Heart left ventricle (tissue), 16 donors: Measurements from ENCODE around the gene CAMTA1. TPM values are rescaled to one million over a fixed set of nuclear protein-coding genes. Genes with fewer than 3 reads are reported as not detected.

Experiments used
- ATAC-seq, 4 donors: fragments of 200-7000 bp; cut with Tn5 transposase; one replicate each; pipeline ENCODE4 v1.9.1; 2020 to 2022; ENCODE audit warnings: moderate library complexity in 4 of 4, mild to moderate bottlenecking in 3 of 4, moderate number of reproducible peaks in 1 of 4
- DNase-seq, 5 donors: peaks; one replicate each; pipeline ENCODE4 v3.0.0-alpha.2; 2020
- H3K27ac ChIP-seq, 12 donors: fragments of 200-600 bp; sonication (generic) in 4 of 12; one replicate each; pipeline versions ENCODE4 v1.5.0 to v1.8.0; 2016 to 2022; ENCODE audit warnings: mild to moderate bottlenecking in 2 of 12
- H3K27me3 ChIP-seq, 9 donors: fragments of 200-600 bp; sonication (generic) in 2 of 9; one replicate each; pipeline versions ENCODE4 v1.5.1 to v1.8.0; 2016 to 2022; ENCODE audit warnings: mild to moderate bottlenecking in 3 of 9
- H3K36me3 ChIP-seq, 9 donors: fragments of 200-600 bp; sonication (generic) in 2 of 9; one replicate each; pipeline versions ENCODE4 v1.5.0 to v1.8.0; 2018 to 2022; ENCODE audit warnings: mild to moderate bottlenecking in 2 of 9
- H3K4me1 ChIP-seq, 12 donors: fragments of 200-600 bp; sonication (generic) in 4 of 12; one replicate each; pipeline versions ENCODE4 v1.5.0 to v1.8.0; 2016 to 2022; ENCODE audit warnings: mild to moderate bottlenecking in 3 of 12
- H3K4me3 ChIP-seq, 12 donors: fragments of 200-600 bp; sonication (generic) in 4 of 12; one replicate each; pipeline versions ENCODE4 v1.5.0 to v1.8.0; 2017 to 2022; ENCODE audit warnings: mild to moderate bottlenecking in 9 of 12, moderate library complexity in 4 of 12
- H3K9me3 ChIP-seq, 12 donors: fragments of 200-600 bp; sonication (generic) in 4 of 12; one replicate each; pipeline versions ENCODE4 v1.5.0 to v1.8.0; 2016 to 2022; ENCODE audit warnings: mild to moderate bottlenecking in 1 of 12
- POLR2A ChIP-seq, 2 donors: fragments of 450-650 bp; IDR thresholded peaks; one replicate each; pipeline ENCODE4 v1.6.1; 2017; ENCODE audit warnings: antibody characterized with exemption in 2 of 2, mild to moderate bottlenecking in 2 of 2, moderate library complexity in 2 of 2
- WGBS, 4 donors: extraction: QIAGEN DNeasy Blood & Tissue Kit in 2 of 4; methylation state at CpG; one replicate each; pipeline versions ENCODE4 v1.1.5 to v1.1.7; 2013 to 2018; 5-methylcytosine and 5-hydroxymethylcytosine counted together
- intact Hi-C, 10 donors: fragments of 100-400 bp; cut with DNase I; formaldehyde crosslinking; loops; one replicate each; pipeline versions ENCODE4 v1.11.1 to v1.14.2; 2022
- polyA plus RNA-seq, 2 donors: library from polyadenylated mRNA; stranded (reverse); fragments of 200-250 nt; gene quantifications; one replicate each; pipeline ENCODE4 v1.2.3, GENCODE V29; 2013
- total RNA-seq, 9 donors: library from RNA; depleted of rRNA in 2 of 9; stranded (reverse); fragments of >200 nt in 2 of 9; fragmentation: NEBNext Ultra II Directional in 3 of 9; extraction: Animal tissue kit (Norgen Biotek cat#: 25700) in 3 of 9; gene quantifications; one replicate each; pipeline versions ENCODE4 v1.1.0 to v1.2.4, GENCODE V29; 2016 to 2023
- TF ChIP-seq, protein P1 (sequence below), 12 donors: fragments of 200-600 bp; sonication (generic) in 4 of 12; IDR thresholded peaks; one replicate each; pipeline versions ENCODE4 v1.5.0 to v1.8.0; 2018 to 2022; ENCODE audit warnings: antibody characterized with exemption in 12 of 12, mild to moderate bottlenecking in 5 of 12
- donor health status: ischemic (EF 13 %, LVEDD 7.1; RV severe dilation, severe dysfunction).
- donor health status: healthy with polysubstance abuse.
- donor health status: DM: no; HTN: yes; CAD: no.
- donor health status: DM: no; HTN: no; CAD: no.
- donor health status: ischemic (EF 25% LVEDD 6.9; RV normal size, moderate dysfunction).
- donor health status: ischemic (EF 25% LVEDD 5.7; RV mildly dilated, moderate dysfunction).
- donor health status: healthy.
- donor health status: DM: yes; HTN: yes; CAD: no.
- donor health status: ischemic (EF 35%, LVEDD 5.7; RV mildly dilated, moderate dysfunction).
- donor health status: nonischemic (EF 11% LVEDD 7.7; RV severe dilation, severe dysfunction).
- donor health status: DM: yes; HTN: yes; CAD: no.
- donor health status: PGD.
- donor health status: ischemic (EF 29% LVEDD 5.4; RV normal size, mild dysfunction).
- donor health status: nonischemic (EF 23%, LVEDD 6.1; RV moderate dilation, normal function).

CAMTA1 gene
- total and polyA plus RNA-seq, 11 donors = 114 to 303 (median 137) TPM

DNA sequence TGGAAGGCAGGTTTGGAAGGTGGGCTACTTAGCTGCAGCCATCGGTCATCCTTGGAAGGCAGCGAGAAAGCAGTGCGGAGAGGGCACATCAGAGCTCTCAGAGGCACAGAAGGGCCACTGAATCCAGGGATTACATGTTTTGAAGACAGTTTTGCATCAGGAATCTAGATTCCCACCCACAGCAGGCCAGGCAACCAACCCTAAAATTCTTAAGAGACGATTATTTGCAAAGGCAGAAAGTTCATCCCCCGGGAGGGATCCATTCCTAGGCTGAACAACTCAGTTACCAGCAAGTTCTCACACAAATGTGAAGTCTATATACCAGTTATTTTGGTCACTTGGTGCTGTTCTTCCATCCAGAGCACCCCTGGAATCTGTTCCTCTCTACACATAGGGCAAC is 528.6 kb downstream of the CAMTA1 start:
- ATAC-seq (no peak), DNase-seq (no peak)
- Histone ChIP-seq H3K4me3 (no peak overlapping the region), H3K9me3 (peaks cover 0 to 2% (median 0%) of the 10 kb centered on the region in 12 donors), H3K27ac (no peak overlapping the region), H3K36me3 (no peaks in the 10 kb centered on the region), H3K4me1 (no peaks in the 10 kb centered on the region), H3K27me3 (no peaks in the 10 kb centered on the region)
- TF ChIP-seq, protein P1, sequence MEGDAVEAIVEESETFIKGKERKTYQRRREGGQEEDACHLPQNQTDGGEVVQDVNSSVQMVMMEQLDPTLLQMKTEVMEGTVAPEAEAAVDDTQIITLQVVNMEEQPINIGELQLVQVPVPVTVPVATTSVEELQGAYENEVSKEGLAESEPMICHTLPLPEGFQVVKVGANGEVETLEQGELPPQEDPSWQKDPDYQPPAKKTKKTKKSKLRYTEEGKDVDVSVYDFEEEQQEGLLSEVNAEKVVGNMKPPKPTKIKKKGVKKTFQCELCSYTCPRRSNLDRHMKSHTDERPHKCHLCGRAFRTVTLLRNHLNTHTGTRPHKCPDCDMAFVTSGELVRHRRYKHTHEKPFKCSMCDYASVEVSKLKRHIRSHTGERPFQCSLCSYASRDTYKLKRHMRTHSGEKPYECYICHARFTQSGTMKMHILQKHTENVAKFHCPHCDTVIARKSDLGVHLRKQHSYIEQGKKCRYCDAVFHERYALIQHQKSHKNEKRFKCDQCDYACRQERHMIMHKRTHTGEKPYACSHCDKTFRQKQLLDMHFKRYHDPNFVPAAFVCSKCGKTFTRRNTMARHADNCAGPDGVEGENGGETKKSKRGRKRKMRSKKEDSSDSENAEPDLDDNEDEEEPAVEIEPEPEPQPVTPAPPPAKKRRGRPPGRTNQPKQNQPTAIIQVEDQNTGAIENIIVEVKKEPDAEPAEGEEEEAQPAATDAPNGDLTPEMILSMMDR (IDR thresholded peaks at IDR 0.05) = no peak
- TF ChIP-seq POLR2A (IDR thresholded peaks at IDR 0.05) = no peak
- intact Hi-C loops = no loop called here
- WGBS, 4 donors = 81 to 91% (median 90%) methylated on average over 5 of the region's 5 CpGs

DNA sequence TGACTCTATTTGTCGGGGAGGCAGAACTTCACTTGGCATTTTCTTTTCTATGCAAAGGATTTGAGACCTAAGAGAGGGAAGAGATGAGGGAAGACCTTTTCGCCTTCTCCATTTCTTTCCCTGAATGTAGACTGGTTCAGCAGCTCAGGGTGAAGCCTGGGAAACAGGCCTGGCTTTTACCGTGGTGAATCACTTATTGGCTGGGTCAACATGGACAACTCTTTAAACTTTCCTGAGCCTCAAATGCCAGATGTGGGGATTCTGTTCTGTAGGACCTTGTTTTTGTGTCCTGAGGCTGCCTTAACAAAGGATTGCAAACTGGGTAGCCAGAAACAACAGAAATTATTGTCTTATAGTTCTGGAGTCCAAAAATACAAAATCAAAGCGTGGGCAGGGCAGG is 530.1 kb downstream of the CAMTA1 start:
- Histone ChIP-seq H3K4me1 (no peaks in the 10 kb centered on the region), H3K9me3 (no peaks in the 10 kb centered on the region), H3K4me3 (no peak overlapping the region), H3K36me3 (no peaks in the 10 kb centered on the region), H3K27me3 (no peaks in the 10 kb centered on the region), H3K27ac (no peak overlapping the region)
- intact Hi-C loops = no loop called here
- no peak for TF ChIP-seq POLR2A (IDR thresholded peaks at IDR 0.05)
- TF ChIP-seq, protein P1 (IDR thresholded peaks at IDR 0.05) = no peak
- DNase-seq (no peak), ATAC-seq (no peak)
- 83 to 94% (median 93%) methylated on average over 4 of the region's 4 CpGs for WGBS, 4 donors

DNA sequence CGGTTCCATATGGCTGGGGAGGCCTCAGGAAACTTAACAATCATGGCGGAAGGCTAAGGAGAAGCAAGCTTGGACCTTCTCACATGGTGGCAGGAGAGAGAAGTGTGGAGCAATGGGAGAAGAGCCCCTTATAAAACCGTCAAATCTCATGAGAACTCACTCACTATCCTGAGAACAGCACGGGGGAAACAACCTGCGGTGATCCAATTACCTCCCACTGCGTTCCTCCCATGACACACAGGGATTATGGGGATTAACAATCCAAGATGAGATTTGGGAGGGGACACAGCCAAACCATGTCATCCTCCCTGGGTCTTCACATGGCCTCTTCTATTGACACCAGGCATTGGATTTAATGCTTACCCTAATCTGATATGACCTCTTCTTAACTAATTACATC is 530.7 kb downstream of the CAMTA1 start:
- WGBS, 4 donors = 93 to 96% (median 93%) methylated on average over 6 of the region's 6 CpGs
- ATAC-seq (no peak), DNase-seq (no peak)
- intact Hi-C loops = no loop called here
- Histone ChIP-seq H3K4me3 (no peak overlapping the region), H3K27me3 (no peaks in the 10 kb centered on the region), H3K9me3 (no peaks in the 10 kb centered on the region), H3K36me3 (no peaks in the 10 kb centered on the region), H3K4me1 (no peaks in the 10 kb centered on the region), H3K27ac (no peak overlapping the region)
- TF ChIP-seq, protein P1 (IDR thresholded peaks at IDR 0.05) = no peak
- no peak for TF ChIP-seq POLR2A (IDR thresholded peaks at IDR 0.05)

DNA sequence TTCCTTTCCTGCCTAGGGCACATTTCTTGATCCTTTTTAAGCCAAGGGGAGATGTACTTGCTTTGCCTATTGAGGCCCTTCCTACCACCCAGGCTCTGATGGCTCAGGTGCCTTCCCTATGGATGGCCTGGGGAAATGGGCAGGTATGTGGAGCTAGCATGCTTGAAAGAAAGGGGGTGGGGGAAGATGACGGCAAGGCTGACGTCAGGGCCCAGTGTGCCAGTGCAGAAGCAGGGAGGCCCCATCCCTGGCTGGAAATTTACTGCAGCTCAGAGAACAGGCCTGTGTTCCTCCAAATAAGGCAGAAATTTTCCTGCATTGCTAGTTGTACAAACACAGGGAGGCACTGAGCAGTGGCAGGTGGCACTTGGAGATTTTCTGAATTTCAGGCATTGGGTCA is 532.6 kb downstream of the CAMTA1 start:
- Histone ChIP-seq H3K36me3 (no peaks in the 10 kb centered on the region), H3K27ac (no peak overlapping the region), H3K4me3 (no peak overlapping the region), H3K4me1 (no peaks in the 10 kb centered on the region), H3K27me3 (no peaks in the 10 kb centered on the region), H3K9me3 (no peaks in the 10 kb centered on the region)
- TF ChIP-seq, protein P1 (IDR thresholded peaks at IDR 0.05) = no peak
- no peak for TF ChIP-seq POLR2A (IDR thresholded peaks at IDR 0.05)
- intact Hi-C loops = no loop called here
- ATAC-seq (no peak), DNase-seq (no peak)
- WGBS, 4 donors = 86 to 97% (median 87%) methylated on average over 2 of the region's 2 CpGs
